Keratinocyte (primary cell): ENCODE measurements around the gene GGCX.

Source experiments
- CTCF ChIP-seq, 3 experiments: IDR thresholded peaks in 1 of 3; conservative IDR thresholded peaks in 1 of 3; optimal IDR thresholded peaks in 1 of 3; 2 replicates in 2 of 3; 3 replicates in 1 of 3; pipeline versions ENCODE3 to v1.5.1; 2011; ENCODE audit warnings: low read length in 3 of 3, mild to moderate bottlenecking in 3 of 3, moderate library complexity in 2 of 3, control low read depth in 1 of 3, inconsistent platforms in 1 of 3; ENCODE audit not compliant: insufficient read depth in 2 of 3; ENCODE audit errors: extremely low read depth in 1 of 3
- EZH2 ChIP-seq: IDR thresholded peaks from one replicate; pipeline ENCODE4 v1.6.1; 2012; ENCODE audit warnings: inconsistent platforms, mild to moderate bottlenecking, low read length, moderate library complexity

GRCh38 chr2:85528355-85528754 is 32.9 kb downstream of the GGCX start:
- no peak for TF ChIP-seq CTCF (optimal IDR thresholded peaks at IDR 0.05 in 1 of 3, IDR thresholded peaks at IDR 0.05 in 1 of 3, conservative IDR thresholded peaks at IDR 0.05 in 1 of 3; ENCODE audit: extremely low read depth in 1 of 3, insufficient read depth in 2 of 3, low read length in 3 of 3)
- no peak for TF ChIP-seq EZH2
